RWPE1 (cell line): ENCODE results near the gene ARAP2.

Experiments
- CTCF ChIA-PET: fragments of 350-600 bp; sonication (Branson Sonifier 250); formaldehyde crosslinking; extraction: SDS; loops from one replicate; lab custom pipeline; 2021; lab: Yijun Ruan, JAX
- POLR2A ChIA-PET: fragments of 400-600 bp; formaldehyde crosslinking; extraction: SDS; loops from one replicate; lab custom pipeline; 2020; ENCODE audit warnings: antibody characterized with exemption; ENCODE audit not compliant: low non-redundant PET; lab: Yijun Ruan, JAX
- DNase-seq: peaks from one replicate; pipeline ENCODE4 v3.0.0; 2012; ENCODE audit warnings: low spot score
- H3K27ac ChIP-seq: fragments of 450-650 bp; 2 replicates; pipeline ENCODE4 v1.5.1; 2017
- CTCF ChIP-seq: fragments of 450-650 bp; conservative IDR thresholded peaks from 2 replicates; pipeline ENCODE4 v1.5.1; 2017; ENCODE audit warnings: low read depth, mild to moderate bottlenecking

Gene ARAP2

DNA sequence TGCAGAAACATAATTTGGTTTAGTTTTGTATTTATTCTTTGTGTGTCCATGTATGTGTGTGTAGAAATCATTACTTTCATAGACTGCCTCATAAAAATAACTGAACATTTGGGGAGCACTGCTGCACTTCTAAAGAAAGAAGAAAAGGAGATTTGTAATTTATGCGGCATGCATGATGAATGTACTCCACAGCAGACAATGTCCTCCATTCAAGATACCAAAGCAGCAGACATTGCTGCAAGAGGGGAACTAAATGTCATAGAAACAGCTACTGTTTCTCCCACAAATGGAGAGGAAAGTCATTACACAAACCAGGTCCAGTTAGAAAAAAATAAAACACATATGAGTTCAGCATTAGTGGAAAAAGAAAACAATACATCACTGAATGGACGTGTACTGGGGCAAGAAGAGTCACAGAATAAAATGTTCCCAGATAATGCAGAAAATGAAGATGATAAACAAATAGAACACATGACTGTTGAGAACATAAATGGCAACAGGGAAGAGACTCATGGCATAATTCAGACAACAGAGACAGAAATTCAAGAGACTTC is 39.7 kb upstream of the ARAP2 start:
- no peak overlapping the region for H3K27ac ChIP-seq
- no peak for DNase-seq
- TF ChIP-seq CTCF: no peak
- ChIA-PET POLR2A (no interaction called here), CTCF (no interaction called here)

DNA sequence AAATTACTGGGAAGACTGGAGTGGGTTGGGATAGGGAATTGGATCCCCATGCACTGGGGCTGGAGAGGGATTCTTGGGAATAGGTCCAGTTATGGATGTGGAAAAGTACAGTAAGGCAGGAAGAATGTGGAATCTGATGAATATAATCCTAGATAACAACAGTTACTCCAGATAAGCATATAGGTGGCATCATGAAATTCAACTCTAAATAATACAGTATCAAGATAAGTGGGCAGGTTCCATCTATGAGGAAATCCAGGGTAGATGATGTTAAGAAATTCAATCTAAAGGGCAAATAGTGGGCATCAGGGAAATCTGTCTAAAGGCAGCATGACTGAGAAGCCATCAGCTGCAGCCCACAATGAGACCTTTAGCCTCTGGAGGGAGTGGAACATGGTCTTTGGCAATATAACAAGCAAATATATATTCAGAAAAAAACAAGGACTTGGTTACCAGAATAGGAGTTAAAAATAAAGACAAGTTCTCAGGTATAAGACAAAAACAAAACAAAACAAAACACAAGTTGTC is 38.3 kb upstream of the ARAP2 start:
- ChIA-PET POLR2A (no interaction called here), CTCF (no interaction called here)
- DNase-seq: no peak
- TF ChIP-seq CTCF: no peak
- H3K27ac ChIP-seq: no peak overlapping the region

- CTCF ChIA-PET: interaction anchor here (0.6 kb wide), 1 partner anchor 124 kb away, joined by 3 read pairs; no protein-coding TSS in a partner anchor
- TF ChIP-seq CTCF: no peak
- peak; percentile 52 for DNase-seq
- no peak within 1 kb of the TSS for H3K27ac ChIP-seq
- POLR2A ChIA-PET: no interaction called here
Measured at GRCh38 chr4:36281384-36282106, 37.2 kb upstream of the ARAP2 start, which contains the start of gene DTHD1. Gene DTHD1, plus strand, starts transcription at chr4:36281616. Its CDS starts 143 bp downstream, at chr4:36281759.

DNA sequence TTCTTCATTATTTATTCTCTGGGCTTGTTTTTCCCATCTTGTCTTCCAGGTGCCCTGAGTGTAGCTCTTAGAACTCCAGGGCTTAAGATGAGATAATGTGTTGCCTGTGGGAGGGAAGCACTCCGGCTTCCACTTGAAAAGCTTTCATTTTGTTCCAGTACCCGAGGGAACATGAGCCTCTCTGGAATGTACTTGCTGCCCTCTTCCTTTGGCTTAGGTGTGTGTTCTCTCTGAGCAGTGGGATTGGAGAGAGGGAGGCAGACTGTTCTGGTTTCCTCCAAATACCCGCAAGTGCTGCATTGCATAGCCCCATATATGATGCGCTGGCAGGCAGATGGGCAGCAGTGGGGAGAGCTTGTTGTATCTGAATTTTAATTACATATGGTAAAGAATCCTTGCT is 36.2 kb upstream of the ARAP2 start:
- DNase-seq: no peak
- H3K27ac ChIP-seq: no peak overlapping the region
- ChIA-PET POLR2A (no interaction called here), CTCF (no interaction called here)
- TF ChIP-seq CTCF: no peak

GRCh38 chr4:36278789-36279188 is 34.5 kb upstream of the ARAP2 start:
- CTCF ChIA-PET: no interaction called here
- POLR2A ChIA-PET: no interaction called here

More at GRCh38 chr4:36278789-36279188, 34.5 kb upstream of the ARAP2 start:
- DNase-seq: peak; percentile 56
- no peak for TF ChIP-seq CTCF
- H3K27ac ChIP-seq: no peak overlapping the region
